Endothelial cell of umbilical vein (primary cell): Measurements from ENCODE around the gene ETV6. TPM values are rescaled to one million over a fixed set of nuclear protein-coding genes. Genes with fewer than 3 reads are reported as not detected.
A peak's percentile ranks its signal among the peaks of the same experiment; 100 is the strongest.

Experiments used
- BruUV-seq: library from RNA; stranded (reverse); fragments of 400-500 nt; replicated peaks from 2 replicates; lab custom pipeline; 2021; lab: Mats Ljungman, UMichigan
- CTCF ChIA-PET: fragments of 300-600, 350-600 bp; sonication (Branson Sonifier 250); formaldehyde crosslinking; loops from one replicate; lab custom pipeline; 2021; ENCODE audit warnings: antibody characterized with exemption, inconsistent platforms; lab: Charles Lee
- POLR2A ChIA-PET: fragments of 300-600, 350-600 bp; sonication (Branson Sonifier 250); formaldehyde crosslinking; loops from one replicate; lab custom pipeline; 2021; ENCODE audit warnings: antibody characterized with exemption, inconsistent platforms; lab: Charles Lee
- DNase-seq: peaks from one replicate; pipeline ENCODE4 v3.0.0-alpha.2; 2011; ENCODE audit warnings: low read depth, low spot score
- FAIRE-seq: peaks from 2 replicates; lab custom pipeline; 2011; peaks lifted over from hg19 to GRCh38; lab: Jason Lieb, UNC
- H2AFZ ChIP-seq: 2 replicates; pipeline ENCODE4 v1.6.0; 2012; ENCODE audit warnings: low read depth, low read length, control low read depth, inconsistent platforms
- H3K27ac ChIP-seq: 2 replicates; pipeline ENCODE4 v1.5.1; 2011; ENCODE audit warnings: low read depth, mild to moderate bottlenecking, control low read depth, low read length, moderate library complexity; ENCODE audit not compliant: insufficient read depth
- H3K27me3 ChIP-seq, 2 experiments: 2 replicates each; pipeline versions ENCODE4 v1.6.0 to v1.6.1; 2011; ENCODE audit warnings: low read length in 2 of 2, mixed read lengths in 1 of 2; ENCODE audit not compliant: control insufficient read depth in 2 of 2, insufficient read depth in 2 of 2
- H3K36me3 ChIP-seq, 2 experiments: 2 replicates in 1 of 2; 3 replicates in 1 of 2; pipeline ENCODE4 v1.5.1; 2011; ENCODE audit warnings: low read length in 2 of 2, mild to moderate bottlenecking in 1 of 2, moderate library complexity in 1 of 2; ENCODE audit not compliant: control insufficient read depth in 2 of 2, insufficient read depth in 2 of 2; ENCODE audit errors: extremely low read depth in 1 of 2
- H3K4me1 ChIP-seq: 3 replicates; pipeline ENCODE4 v1.5.1; 2011; ENCODE audit warnings: mild to moderate bottlenecking, low read length; ENCODE audit not compliant: control insufficient read depth, insufficient read depth; ENCODE audit errors: extremely low read depth
- H3K4me2 ChIP-seq: 2 replicates; pipeline ENCODE4 v1.6.1; 2011; ENCODE audit warnings: low read length, control low read depth, mixed read lengths; ENCODE audit not compliant: insufficient read depth
- H3K4me3 ChIP-seq, 3 experiments: fragments of 200-600 bp in 1 of 3; sonication (generic), shearing (Covaris generic) in 1 of 3; replicated peaks in 1 of 3; 2 replicates each; pipeline ENCODE4 v1.5.1; 2011 to 2016; ENCODE audit warnings: control low read depth in 3 of 3, low read length in 3 of 3, mild to moderate bottlenecking in 2 of 3, inconsistent platforms in 1 of 3, low read depth in 1 of 3, moderate library complexity in 1 of 3; ENCODE audit not compliant: insufficient read depth in 1 of 3
- H3K79me2 ChIP-seq: 2 replicates; pipeline ENCODE4 v1.6.0; 2012; ENCODE audit warnings: low read length, inconsistent platforms; ENCODE audit not compliant: control insufficient read depth, insufficient read depth
- H3K9ac ChIP-seq: replicated peaks from 2 replicates; pipeline ENCODE3; 2011; ENCODE audit warnings: low read length, control low read depth; ENCODE audit not compliant: insufficient read depth; ENCODE audit errors: extremely low read depth
- H3K9me1 ChIP-seq: replicated peaks from 3 replicates; pipeline ENCODE4 v1.6.0; 2011; ENCODE audit warnings: mild to moderate bottlenecking, low read length; ENCODE audit not compliant: control insufficient read depth, insufficient read depth; ENCODE audit errors: extremely low read depth
- H3K9me3 ChIP-seq: replicated peaks from 2 replicates; pipeline ENCODE4 v1.5.1; 2012; ENCODE audit warnings: low read length, inconsistent platforms; ENCODE audit not compliant: control insufficient read depth, insufficient read depth
- H4K20me1 ChIP-seq: replicated peaks from 2 replicates; pipeline ENCODE3; 2011; ENCODE audit warnings: mild to moderate bottlenecking, low read length; ENCODE audit not compliant: control insufficient read depth, insufficient read depth; ENCODE audit errors: extremely low read depth
- CTCF ChIP-seq, 2 donors: IDR thresholded peaks; 1 replicate in 1 of 2; 2 replicates in 1 of 2; pipeline ENCODE4 v1.5.1; 2011; ENCODE audit warnings: low read length in 2 of 2, mild to moderate bottlenecking in 2 of 2, moderate library complexity in 2 of 2, control low read depth in 1 of 2, inconsistent platforms in 1 of 2, low read depth in 1 of 2; ENCODE audit not compliant: insufficient read depth in 1 of 2; ENCODE audit errors: extremely low read depth in 1 of 2
- EZH2 ChIP-seq: IDR thresholded peaks from 2 replicates; pipeline ENCODE4 v1.6.1; 2012; ENCODE audit warnings: borderline replicate concordance, low read depth, mild to moderate bottlenecking, moderate library complexity, low read length, inconsistent platforms; ENCODE audit not compliant: severe bottlenecking
- FOS ChIP-seq: IDR thresholded peaks from 2 replicates; pipeline ENCODE4 v1.6.1; 2011; ENCODE audit warnings: mild to moderate bottlenecking, low read length, moderate library complexity, borderline replicate concordance; ENCODE audit not compliant: insufficient read depth
- GATA2 ChIP-seq: IDR thresholded peaks from 2 replicates; pipeline ENCODE4 v1.7.0; 2011; ENCODE audit warnings: low read depth, mild to moderate bottlenecking, moderate library complexity, mixed read lengths, low read length; ENCODE audit not compliant: insufficient read length, insufficient read depth
- JUN ChIP-seq: IDR thresholded peaks from 2 replicates; pipeline ENCODE4 v1.6.1; 2011; ENCODE audit warnings: borderline replicate concordance, low read depth; ENCODE audit not compliant: insufficient read length, insufficient read depth
- MAX ChIP-seq: IDR thresholded peaks from 2 replicates; pipeline ENCODE4 v1.6.1; 2011; ENCODE audit not compliant: insufficient read depth, insufficient read length
- MYC ChIP-seq: IDR thresholded peaks from one replicate; pipeline ENCODE4 v1.6.1; 2011; ENCODE audit warnings: mild to moderate bottlenecking, low read depth, low read length
- POLR2A ChIP-seq: IDR thresholded peaks from 2 replicates; pipeline ENCODE4 v1.6.1; 2012; ENCODE audit warnings: low read depth, mild to moderate bottlenecking, control low read depth, low read length
- POLR2AphosphoS5 ChIP-seq: IDR thresholded peaks from 2 replicates; pipeline ENCODE4 v1.6.1; 2012; ENCODE audit warnings: low read depth, mild to moderate bottlenecking, control low read depth, low read length, moderate library complexity; ENCODE audit not compliant: insufficient read depth
- dilution Hi-C: fragments of 300-500 bp; cut with MboI; formaldehyde crosslinking; loops from one replicate; pipeline ENCODE4 v1.15.0; 2019; ENCODE audit warnings: low sequenced_read_pairs; ENCODE audit not compliant: extremely low pct_ligation_motif_present
- intact Hi-C: fragments of 100-400 bp; cut with micrococcal nuclease; formaldehyde crosslinking; loops from one replicate; pipeline ENCODE4 v1.10.0; 2022
- polyA plus RNA-seq, 4 experiments: library from polyadenylated mRNA; depleted of rRNA in 3 of 4; stranded (reverse) in 3 of 4; unstranded in 1 of 4; fragments of >200 nt; gene quantifications; 2 replicates each; pipeline versions ENCODE4 v1.2.1 to v1.2.3, GENCODE V29; 2011 to 2012; ENCODE audit warnings: missing spikeins in 1 of 4
- total RNA-seq: library from RNA; stranded (reverse); gene quantifications from 2 replicates; pipeline ENCODE4 v1.2.3, GENCODE V29; 2021

ETV6 gene
- total and polyA plus RNA-seq, 2 donors (not counting 3 experiments of a cell fraction or from before 2014, with no cell fraction given), result 15.9 to 57.1 TPM

- Histone ChIP-seq H3K9ac (peak overlapping the region; percentile 64), H3K79me2 (peaks cover 10% of the 10 kb centered on the region), H3K9me1 (no peaks in the 10 kb centered on the region), H3K36me3 (peaks cover 2 to 13% of the 10 kb centered on the region in 2 experiments), H3K27ac (peak overlapping the region; percentile 92), H3K4me3 (peak overlapping the region in 1 of 3 experiments; percentile 9), H3K4me2 (peak overlapping the region; percentile 36), H3K4me1 (peaks cover 49% of the 10 kb centered on the region), H4K20me1 (no peaks in the 10 kb centered on the region), H3K9me3 (no peaks in the 10 kb centered on the region), H2AFZ (no peak overlapping the region), H3K27me3 (no peaks in the 10 kb centered on the region)
- DNase-seq (peak; percentile 95), FAIRE-seq (peak; percentile 94)
- no TSS peak for BruUV-seq
- CTCF ChIA-PET, result interaction anchor here (0.9 to 1.3 kb wide), 8 partner anchors 9 to 304 kb away, joined by 3 to 7 read pairs (median 4); no protein-coding TSS in a partner anchor
- dilution Hi-C loops, result no loop called here
- no peak for TF ChIP-seq EZH2
- TF ChIP-seq JUN, result peak; percentile 55
- no peak for TF ChIP-seq CTCF (IDR thresholded peaks at IDR 0.05; ENCODE audit: extremely low read depth in 1 of 2, insufficient read depth in 1 of 2, low read depth in 1 of 2, low read length in 2 of 2)
- TF ChIP-seq MAX, result no peak
- TF ChIP-seq POLR2AphosphoS5, result peak; percentile 78
- peak; percentile 74 for TF ChIP-seq FOS
- no peak for TF ChIP-seq MYC
- peak; percentile 51 for TF ChIP-seq POLR2A
- peak; percentile 73 for TF ChIP-seq GATA2
- POLR2A ChIA-PET, result interaction anchor here (0.8 to 1.2 kb wide), 2 partner anchors 89 to 236 kb away, joined by 4 to 5 read pairs; partner anchors contain the start of gene ETV6
- intact Hi-C loops, result loop anchor here (1.0 to 5.0 kb wide), 8 partner anchors 21 to 236 kb away; partner anchors contain the start of gene ETV6
These were observed 236.0 kb downstream of the ETV6 start for GRCh38 chr12:11885261-11886038.
